Esophagus squamous epithelium (tissue), 5 donors: ENCODE measurements around the gene FAM9C. TPM values are rescaled to one million over a fixed set of nuclear protein-coding genes. Genes with fewer than 3 reads are reported as not detected.

Experiments used
- DNase-seq: peaks from one replicate; lab custom pipeline; 2025; lab: John Stamatoyannopoulos, UW
- H3K27ac ChIP-seq, 4 donors: fragments of 200-600 bp; sonication (generic); one replicate each; pipeline ENCODE4 v1.5.1; 2016 to 2019; ENCODE audit warnings: mild to moderate bottlenecking in 1 of 4
- H3K27me3 ChIP-seq, 4 donors: fragments of 200-600 bp; sonication (generic); 1 replicate in 3 of 4; 2 replicates in 1 of 4; pipeline versions ENCODE4 v1.5.1 to v1.6.0; 2017 to 2021; ENCODE audit warnings: antibody characterized with exemption in 1 of 4
- H3K36me3 ChIP-seq, 3 donors: fragments of 200-600 bp; sonication (generic); one replicate each; pipeline ENCODE4 v1.5.1; 2016 to 2019
- H3K4me1 ChIP-seq, 3 donors: fragments of 200-600 bp; sonication (generic); one replicate each; pipeline ENCODE4 v1.5.1; 2017 to 2019
- H3K4me3 ChIP-seq, 4 donors: fragments of 200-600 bp; sonication (generic); 1 replicate in 3 of 4; 2 replicates in 1 of 4; pipeline ENCODE4 v1.5.1; 2016 to 2019; ENCODE audit warnings: mild to moderate bottlenecking in 2 of 4, moderate library complexity in 1 of 4
- H3K9me3 ChIP-seq, 3 donors: fragments of 200-600 bp; sonication (generic); one replicate each; pipeline ENCODE4 v1.5.1; 2016 to 2019
- POLR2A ChIP-seq, 4 donors: fragments of 450-650 bp; IDR thresholded peaks; one replicate each; pipeline ENCODE4 v1.6.1; 2017; ENCODE audit warnings: antibody characterized with exemption in 4 of 4, mild to moderate bottlenecking in 4 of 4, moderate library complexity in 3 of 4
- WGBS, 2 donors: methylation state at CpG; one replicate each; pipeline ENCODE4 v1.1.5; 2018; 5-methylcytosine and 5-hydroxymethylcytosine counted together
- intact Hi-C: fragments of 100-400 bp; cut with DNase I; formaldehyde crosslinking; loops from one replicate; pipeline ENCODE4 v1.15.0; 2022
- total RNA-seq, 4 donors: library from RNA; depleted of rRNA; stranded (reverse); fragments of >200 nt; gene quantifications; one replicate each; pipeline ENCODE4 v1.1.0, GENCODE V29; 2016
- TF ChIP-seq, protein P1 (sequence below), 6 experiments: fragments of 450-650 bp in 4 of 6; fragments of 200-600 bp in 2 of 6; sonication (generic) in 2 of 6; IDR thresholded peaks; one replicate each; pipeline ENCODE4 v1.5.1; 2016 to 2019; ENCODE audit warnings: antibody characterized with exemption in 6 of 6, mild to moderate bottlenecking in 4 of 6, moderate library complexity in 4 of 6
- donor health status: DM: yes; HTN: yes; CAD: no.

Gene FAM9C
- total RNA-seq, 4 donors from 2014 or later, result not detected

DNA sequence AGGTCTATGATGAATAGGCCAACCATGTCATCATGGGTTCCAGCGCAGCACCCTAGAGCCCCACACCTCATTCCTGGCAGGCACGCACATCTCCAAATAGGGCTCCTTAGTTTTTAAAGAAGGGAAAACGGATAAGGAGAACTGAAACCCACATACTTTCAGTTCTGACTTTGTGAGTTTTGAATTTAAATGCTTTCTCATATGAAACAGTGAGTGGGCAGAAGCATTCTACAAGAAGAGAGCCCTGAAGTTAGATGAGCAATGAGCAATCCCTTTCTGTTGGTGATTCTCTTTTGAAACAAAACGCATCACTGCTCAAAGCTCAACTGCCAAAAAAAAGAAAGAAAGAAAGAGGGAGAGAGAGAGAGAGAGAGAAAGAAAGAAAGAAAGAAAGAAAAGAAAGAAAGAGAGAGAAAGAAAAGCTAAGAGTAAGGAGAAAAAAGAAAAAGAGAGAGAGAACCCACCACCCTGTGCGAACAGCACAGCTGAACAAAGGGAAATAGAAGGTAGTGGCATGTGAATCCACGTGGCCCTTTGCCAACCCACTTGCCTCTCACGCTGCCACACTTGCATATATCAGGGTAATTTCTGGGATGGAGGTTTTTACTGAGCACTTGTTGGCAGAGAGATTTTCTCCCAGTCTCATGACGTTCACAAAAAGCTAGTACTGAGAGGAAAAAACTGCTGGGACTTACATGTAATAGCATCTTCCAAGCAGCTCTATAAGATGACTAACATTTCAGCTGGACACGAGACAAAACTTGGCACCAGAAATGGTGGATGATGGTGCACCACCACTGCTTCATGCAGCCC is 38.6 kb downstream of the FAM9C start:
- intact Hi-C loops, result no loop called here
- DNase-seq, result no peak
- Histone ChIP-seq H3K36me3 (no peaks in the 10 kb centered on the region), H3K4me1 (peaks cover 9 to 58% (median 11%) of the 10 kb centered on the region in 3 donors), H3K27me3 (no peaks in the 10 kb centered on the region), H3K27ac (peak overlapping the region in 1 of 4 donors; percentile 33), H3K9me3 (no peaks in the 10 kb centered on the region), H3K4me3 (no peak overlapping the region)
- 37 to 40% methylated on average over 5 to 9 of the region's 9 CpGs for WGBS, 2 donors
- TF ChIP-seq POLR2A (IDR thresholded peaks at IDR 0.05), result no peak
- TF ChIP-seq, protein P1, sequence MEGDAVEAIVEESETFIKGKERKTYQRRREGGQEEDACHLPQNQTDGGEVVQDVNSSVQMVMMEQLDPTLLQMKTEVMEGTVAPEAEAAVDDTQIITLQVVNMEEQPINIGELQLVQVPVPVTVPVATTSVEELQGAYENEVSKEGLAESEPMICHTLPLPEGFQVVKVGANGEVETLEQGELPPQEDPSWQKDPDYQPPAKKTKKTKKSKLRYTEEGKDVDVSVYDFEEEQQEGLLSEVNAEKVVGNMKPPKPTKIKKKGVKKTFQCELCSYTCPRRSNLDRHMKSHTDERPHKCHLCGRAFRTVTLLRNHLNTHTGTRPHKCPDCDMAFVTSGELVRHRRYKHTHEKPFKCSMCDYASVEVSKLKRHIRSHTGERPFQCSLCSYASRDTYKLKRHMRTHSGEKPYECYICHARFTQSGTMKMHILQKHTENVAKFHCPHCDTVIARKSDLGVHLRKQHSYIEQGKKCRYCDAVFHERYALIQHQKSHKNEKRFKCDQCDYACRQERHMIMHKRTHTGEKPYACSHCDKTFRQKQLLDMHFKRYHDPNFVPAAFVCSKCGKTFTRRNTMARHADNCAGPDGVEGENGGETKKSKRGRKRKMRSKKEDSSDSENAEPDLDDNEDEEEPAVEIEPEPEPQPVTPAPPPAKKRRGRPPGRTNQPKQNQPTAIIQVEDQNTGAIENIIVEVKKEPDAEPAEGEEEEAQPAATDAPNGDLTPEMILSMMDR (IDR thresholded peaks at IDR 0.05), result no peak

- 33 to 55% methylated on average over 4 of the region's 4 CpGs for WGBS, 2 donors
- Histone ChIP-seq H3K27ac (peak overlapping the region in 1 of 4 donors; percentile 71), H3K9me3 (no peaks in the 10 kb centered on the region), H3K36me3 (no peaks in the 10 kb centered on the region), H3K27me3 (no peaks in the 10 kb centered on the region), H3K4me1 (peaks cover 0 to 47% (median 3%) of the 10 kb centered on the region in 3 donors), H3K4me3 (no peak overlapping the region)
- TF ChIP-seq POLR2A (IDR thresholded peaks at IDR 0.05), result no peak
- TF ChIP-seq, protein P1 (IDR thresholded peaks at IDR 0.05), result no peak
- DNase-seq, result no peak
- intact Hi-C loops, result no loop called here
Observed at GRCh38 chrX:13001961-13002671, 42.3 kb downstream of the FAM9C start.

- Histone ChIP-seq H3K4me1 (peaks cover 0 to 37% (median 3%) of the 10 kb centered on the region in 3 donors), H3K27ac (peak overlapping the region in 2 of 4 donors; percentile 40 to 71), H3K4me3 (no peak overlapping the region), H3K9me3 (no peaks in the 10 kb centered on the region), H3K27me3 (no peaks in the 10 kb centered on the region), H3K36me3 (no peaks in the 10 kb centered on the region)
- intact Hi-C loops, result no loop called here
- 86 to 89% methylated on average over 3 to 4 of the region's 5 CpGs for WGBS, 2 donors
- TF ChIP-seq, protein P1 (IDR thresholded peaks at IDR 0.05), result no peak
- no peak for TF ChIP-seq POLR2A (IDR thresholded peaks at IDR 0.05)
- no peak for DNase-seq
Observed at GRCh38 chrX:13001097-13001496, 43.3 kb downstream of the FAM9C start.

DNA sequence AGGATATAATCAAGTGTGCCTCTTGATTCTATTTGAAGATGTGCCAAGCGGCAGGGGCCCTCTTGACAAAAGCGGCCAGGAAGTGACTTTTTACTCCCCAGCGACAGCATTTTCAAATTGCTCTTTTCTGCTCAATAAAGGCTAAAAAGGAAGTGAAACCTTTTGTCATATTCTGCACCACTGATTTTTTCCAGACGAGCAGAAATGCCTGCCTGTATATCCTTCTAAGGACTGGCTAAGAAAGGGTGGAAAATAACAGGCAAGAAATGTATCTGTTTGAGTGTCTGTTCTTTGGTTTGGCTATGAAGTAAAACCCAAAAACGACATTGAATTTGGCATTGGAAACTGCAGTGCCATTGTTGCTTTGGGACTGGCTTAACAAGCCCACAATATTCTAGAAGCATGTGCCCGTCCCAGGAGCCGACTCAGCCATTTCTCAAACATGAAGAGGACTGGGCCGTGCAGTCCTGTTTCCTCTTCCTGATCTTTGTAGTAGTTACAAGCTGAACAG is 44.1 kb downstream of the FAM9C start:
- DNase-seq, result no peak

More for the DNA sequence above, 44.1 kb downstream of the FAM9C start:
- intact Hi-C loops, result no loop called here
- TF ChIP-seq POLR2A (IDR thresholded peaks at IDR 0.05), result no peak
- TF ChIP-seq, protein P1 (IDR thresholded peaks at IDR 0.05), result no peak
- Histone ChIP-seq H3K4me3 (no peak overlapping the region), H3K36me3 (no peaks in the 10 kb centered on the region), H3K9me3 (no peaks in the 10 kb centered on the region), H3K27ac (peak overlapping the region in 3 of 4 donors; percentile 40 to 71 (median 68)), H3K27me3 (no peaks in the 10 kb centered on the region), H3K4me1 (peaks cover 0 to 30% (median 3%) of the 10 kb centered on the region in 3 donors)
- 42 to 46% methylated on average over 8 of the region's 8 CpGs for WGBS, 2 donors
